ENCODE results near the gene GRAMD4.

GRAMD4 gene, protein sequence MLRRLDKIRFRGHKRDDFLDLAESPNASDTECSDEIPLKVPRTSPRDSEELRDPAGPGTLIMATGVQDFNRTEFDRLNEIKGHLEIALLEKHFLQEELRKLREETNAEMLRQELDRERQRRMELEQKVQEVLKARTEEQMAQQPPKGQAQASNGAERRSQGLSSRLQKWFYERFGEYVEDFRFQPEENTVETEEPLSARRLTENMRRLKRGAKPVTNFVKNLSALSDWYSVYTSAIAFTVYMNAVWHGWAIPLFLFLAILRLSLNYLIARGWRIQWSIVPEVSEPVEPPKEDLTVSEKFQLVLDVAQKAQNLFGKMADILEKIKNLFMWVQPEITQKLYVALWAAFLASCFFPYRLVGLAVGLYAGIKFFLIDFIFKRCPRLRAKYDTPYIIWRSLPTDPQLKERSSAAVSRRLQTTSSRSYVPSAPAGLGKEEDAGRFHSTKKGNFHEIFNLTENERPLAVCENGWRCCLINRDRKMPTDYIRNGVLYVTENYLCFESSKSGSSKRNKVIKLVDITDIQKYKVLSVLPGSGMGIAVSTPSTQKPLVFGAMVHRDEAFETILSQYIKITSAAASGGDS

DNA sequence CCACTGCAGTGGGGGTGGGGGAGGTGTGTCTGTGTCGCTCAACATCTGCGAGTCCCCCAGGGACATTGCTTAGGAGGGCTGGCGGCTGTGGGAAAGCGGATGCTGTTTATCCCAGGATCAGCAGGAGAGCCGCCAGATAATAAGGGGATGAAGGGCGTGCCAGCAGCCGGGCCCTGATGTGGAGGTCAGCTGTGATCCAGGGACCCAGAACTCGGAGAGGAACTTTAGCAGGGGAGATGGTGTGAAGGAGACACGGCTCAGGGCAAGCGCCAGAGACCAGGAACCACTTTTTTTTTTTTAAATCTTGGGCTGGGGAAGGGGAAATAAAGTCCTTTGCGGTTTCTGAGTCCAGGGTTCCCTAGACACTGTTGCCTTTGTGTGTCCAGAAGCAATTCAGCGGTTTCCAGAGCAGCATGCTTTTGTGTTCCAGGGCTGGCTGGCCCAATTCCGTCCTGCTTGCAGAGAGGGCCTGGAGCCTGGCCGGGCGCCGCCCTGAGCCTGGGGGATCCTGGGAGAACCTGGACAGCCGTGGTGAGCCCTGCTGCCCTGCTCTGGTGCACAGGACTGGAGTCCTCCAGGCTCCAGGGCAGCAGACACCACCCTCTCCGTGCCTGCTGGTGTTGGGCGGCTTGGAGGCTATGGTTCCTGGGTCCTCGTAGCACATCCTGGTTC, at the start of gene GRAMD4:
Gene GRAMD4 (plus strand): TSS at position 557 of the 672 bp plus-strand sequence. CDS start 6,414 bp downstream, outside the sequence.
- no peak for DNase-seq (ENCODE audit: low spot score)

DNA sequence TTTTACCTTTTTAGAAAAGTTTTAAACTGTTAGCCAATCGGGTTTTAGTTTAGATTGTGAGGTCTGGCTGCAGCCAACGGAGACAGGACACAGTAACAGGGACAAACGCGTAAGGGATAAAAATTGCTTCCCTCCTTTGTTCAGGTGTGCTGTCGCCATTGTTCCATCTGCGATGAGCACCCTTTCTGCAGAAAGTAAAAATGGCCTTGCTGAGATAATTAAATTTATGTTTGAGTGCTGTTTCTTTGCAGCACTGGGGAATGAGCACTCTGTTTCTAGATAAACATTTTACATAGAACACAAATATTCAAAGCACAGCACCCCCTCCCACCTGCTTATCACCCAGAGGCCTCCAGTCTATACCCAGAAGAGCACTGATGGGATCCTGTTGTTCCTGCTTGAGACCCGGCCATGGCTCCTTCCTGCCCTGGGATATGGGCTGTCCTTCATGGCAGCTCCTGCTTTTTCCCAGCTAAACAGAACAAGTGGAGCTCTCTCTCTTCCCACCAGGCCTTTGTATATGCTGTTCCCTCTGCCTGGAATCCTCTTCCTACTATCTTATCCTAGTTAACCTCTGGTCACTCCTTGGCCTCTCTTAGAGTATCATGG, 48.4 kb upstream of the GRAMD4 start:
- no peak for DNase-seq (ENCODE audit: low spot score)

DNA sequence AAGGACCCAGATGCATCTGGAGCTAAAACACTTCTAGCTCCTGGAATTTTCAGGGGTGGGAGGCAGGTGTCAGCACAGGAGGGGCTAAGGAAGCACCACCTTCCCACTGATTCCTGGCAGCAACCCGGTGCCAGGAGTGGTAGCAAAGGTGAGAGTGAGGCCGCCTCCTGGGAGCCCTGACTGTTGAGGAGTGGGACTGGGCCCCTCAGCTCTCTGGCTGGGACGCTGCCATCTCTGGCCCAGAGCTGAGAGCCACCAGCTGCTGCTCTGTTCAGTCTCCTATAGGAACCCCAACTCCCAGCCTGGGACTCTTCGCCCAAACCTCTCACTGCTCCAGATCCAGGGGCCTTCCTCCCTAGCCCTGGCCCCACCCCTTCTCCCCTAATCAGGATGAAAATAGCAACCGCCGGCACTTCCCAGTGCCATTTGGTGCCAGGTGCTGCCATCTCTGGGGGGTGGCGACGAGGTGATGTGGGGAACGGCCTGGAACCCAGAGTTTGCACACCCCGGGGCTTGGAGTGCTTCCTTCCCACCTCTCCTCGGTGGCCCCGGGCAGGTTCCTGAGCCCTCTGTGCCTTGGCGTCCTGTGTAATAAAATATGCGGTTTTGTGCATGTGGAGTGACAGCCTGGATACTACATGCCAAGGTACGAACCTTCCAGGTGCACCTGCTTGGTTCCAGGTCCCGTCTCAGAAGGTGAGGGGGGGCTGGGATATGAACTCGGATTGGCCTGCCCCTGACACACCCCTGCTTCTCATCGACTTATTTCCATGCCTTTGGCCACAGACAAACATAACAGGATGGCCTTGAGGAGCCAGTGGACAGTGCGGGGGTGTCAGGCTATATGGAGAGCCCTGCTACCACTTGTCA, 47.0 kb upstream of the GRAMD4 start:
- DNase-seq (ENCODE audit: low spot score), result no peak

DNA sequence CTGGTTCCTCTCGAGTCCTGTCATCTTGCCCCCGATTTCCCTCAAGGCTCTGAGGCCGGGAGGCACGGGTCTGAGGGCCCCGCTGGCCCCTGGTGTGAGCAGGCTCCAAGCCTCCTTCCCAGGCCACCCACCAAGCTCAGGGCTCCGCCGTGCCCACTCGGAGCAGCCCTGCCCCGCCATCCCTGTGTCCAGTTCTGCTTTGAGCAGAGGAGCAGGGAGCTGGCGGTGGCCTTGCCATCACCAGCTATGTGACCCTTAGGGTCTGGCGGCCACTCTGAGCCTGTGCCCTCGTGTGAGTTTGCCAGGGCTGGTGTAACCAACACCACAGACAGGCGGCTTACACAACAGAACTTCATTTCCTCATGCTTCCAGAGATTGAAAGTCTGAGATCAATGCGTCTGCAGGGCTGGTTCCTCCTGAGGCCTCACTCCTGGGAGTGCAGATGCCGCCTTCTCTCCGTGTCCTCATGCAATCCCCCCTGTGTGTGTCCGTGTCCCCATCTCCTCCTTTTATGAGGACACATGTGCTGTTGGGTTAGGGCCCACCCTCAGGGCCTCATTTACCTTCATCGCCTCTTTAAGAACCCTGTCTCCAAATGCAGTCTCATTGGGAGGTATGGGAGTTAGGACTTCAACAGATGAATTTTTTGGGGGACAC, 46.3 kb upstream of the GRAMD4 start:
- no peak for DNase-seq (ENCODE audit: low spot score)

DNA sequence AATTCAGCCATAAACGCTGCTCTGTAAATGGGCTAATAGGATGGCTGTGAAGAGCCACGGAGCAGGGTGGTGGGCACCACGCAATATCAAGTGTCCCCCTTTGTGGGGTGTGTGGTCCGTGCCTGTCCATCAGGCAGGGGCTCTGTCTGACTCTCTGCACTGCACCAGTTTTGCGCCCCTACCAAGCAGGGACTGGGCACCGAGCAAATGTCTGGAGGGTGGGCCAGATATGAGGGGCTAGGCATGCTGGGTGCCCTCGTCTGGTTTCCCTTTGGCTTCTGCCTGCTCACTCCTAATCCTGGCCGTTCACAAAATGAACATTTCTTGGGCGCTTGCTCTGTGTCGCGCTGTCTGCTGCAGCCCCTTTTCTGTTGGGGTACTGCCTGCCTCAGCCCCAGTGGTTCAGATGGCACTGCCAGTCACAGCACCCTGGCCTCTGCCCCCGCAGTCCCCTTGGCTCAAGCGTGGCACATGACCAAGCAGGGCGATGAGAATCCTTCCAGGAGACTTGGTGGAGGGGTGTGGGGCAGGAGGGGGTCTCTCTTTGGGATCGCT, 45.7 kb upstream of the GRAMD4 start:
- DNase-seq (ENCODE audit: low spot score), result no peak

DNA sequence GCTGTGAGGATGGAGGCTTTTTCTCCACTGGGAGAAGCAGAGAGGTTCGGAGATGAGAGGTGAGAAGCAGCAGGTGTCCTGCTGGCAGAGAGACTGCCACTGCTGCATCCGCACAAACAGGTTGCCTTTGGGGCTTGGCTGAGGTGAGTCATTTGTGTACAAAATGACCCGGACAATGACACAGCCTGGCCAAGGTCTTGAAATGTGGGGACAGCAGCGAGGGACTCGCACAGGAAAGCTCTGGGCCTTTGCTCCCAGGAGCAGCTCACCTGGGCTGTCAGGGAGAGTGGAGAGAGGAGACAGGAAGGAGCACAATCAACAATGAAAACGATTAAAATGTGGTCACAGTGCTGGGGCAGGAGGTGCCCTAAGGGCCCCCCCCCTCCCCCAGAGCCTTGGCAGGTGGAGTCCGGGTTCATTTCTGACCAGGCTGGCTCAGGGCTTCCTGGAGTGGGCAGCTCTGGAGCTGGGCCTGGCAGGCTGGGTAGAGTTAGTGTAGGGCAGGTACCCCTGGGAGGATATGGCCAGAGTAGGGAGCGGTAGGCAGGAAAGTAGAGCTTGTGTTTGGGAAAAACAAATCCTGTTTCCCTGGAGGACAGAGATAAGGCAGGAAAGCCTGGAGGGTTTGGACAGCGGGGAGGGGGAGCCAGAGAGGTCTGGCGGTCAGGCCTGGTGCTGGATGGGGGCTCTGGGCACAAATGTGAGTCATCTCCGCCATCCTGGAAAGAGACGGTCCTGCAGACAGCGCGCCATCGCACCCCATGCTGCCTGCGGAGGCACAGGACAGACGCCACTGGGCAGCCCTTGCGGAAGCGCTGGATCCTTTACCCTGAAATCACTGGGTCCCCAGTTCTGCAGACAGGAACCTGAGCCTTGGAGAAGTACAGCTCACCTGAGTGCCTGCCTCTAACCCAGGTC, 44.9 kb upstream of the GRAMD4 start:
- peak; percentile 63 for DNase-seq (ENCODE audit: low spot score)

DNA sequence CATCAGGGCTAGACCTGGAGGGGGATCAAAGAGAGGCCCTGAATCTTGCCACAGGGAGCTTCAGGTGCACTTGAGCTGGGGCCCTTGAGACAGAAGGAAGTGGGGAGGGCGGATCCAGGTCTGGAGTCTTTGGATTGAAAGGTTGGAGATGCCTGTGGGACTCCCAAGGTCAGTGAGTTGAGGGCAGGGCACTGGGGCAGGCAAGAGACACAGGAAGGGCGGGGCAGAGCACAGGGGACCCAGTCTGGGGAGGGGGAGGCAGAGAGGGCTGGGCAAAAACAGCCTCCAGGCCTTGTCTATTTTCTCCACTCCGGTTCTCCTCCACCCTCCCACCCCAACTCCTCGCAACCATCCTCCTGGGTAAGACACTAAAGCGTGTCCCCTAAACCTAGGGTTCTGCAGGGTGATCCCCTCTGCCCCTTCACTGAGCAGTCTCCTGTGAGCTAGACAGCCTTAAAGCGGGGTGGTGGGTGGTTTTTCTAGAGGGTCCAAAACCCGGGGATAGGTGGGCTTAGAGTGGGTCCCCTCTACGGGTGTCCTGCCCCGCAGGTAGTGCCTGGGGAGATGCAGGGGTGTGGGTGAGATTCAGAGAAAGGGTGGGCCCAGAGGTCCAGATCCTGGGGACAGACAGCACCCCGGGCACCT, 44.2 kb upstream of the GRAMD4 start:
- DNase-seq (ENCODE audit: low spot score), result no peak

DNA sequence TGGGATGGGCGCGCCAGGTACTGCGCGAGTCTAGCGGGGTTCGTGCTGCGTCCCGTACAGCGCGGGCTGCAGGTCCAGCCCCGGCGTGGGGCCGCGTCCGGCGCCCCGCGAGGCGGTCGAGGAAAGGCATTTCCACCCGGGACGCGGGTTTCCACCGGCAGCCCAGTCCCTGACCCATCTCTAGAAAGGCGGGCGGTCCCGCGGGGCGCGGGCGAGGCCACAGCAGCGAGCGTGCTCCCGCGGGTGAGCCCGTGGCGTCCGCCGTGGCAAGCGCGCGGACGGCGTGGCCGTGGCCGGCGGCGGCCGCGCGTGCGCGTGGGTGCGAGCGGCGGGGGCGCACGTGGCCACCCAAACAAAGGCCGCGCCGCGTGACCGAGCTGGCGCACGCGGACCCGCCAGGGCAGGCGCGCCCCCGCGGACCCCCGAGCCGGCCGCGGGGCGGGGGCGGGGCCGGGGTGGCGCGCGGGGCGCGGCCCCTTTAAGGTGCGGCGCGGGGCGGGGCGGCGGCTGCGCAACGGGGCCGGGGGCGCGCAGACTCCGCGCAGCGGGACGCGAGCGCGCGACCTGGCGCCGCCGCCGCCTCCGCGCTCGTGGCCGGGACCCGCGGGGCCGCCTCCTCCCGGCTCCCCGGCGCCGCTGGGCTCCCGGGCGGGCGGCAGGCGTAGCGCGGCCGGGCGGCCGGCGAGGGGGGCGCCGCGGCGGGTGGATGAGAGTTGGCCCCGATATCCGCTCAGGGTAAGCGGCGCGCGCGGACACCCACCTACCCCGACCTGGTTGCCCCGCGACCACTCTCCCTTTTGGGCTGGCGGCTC, 43.4 kb upstream of the GRAMD4 start:
- DNase-seq (ENCODE audit: low spot score), result peak; percentile 64

DNA sequence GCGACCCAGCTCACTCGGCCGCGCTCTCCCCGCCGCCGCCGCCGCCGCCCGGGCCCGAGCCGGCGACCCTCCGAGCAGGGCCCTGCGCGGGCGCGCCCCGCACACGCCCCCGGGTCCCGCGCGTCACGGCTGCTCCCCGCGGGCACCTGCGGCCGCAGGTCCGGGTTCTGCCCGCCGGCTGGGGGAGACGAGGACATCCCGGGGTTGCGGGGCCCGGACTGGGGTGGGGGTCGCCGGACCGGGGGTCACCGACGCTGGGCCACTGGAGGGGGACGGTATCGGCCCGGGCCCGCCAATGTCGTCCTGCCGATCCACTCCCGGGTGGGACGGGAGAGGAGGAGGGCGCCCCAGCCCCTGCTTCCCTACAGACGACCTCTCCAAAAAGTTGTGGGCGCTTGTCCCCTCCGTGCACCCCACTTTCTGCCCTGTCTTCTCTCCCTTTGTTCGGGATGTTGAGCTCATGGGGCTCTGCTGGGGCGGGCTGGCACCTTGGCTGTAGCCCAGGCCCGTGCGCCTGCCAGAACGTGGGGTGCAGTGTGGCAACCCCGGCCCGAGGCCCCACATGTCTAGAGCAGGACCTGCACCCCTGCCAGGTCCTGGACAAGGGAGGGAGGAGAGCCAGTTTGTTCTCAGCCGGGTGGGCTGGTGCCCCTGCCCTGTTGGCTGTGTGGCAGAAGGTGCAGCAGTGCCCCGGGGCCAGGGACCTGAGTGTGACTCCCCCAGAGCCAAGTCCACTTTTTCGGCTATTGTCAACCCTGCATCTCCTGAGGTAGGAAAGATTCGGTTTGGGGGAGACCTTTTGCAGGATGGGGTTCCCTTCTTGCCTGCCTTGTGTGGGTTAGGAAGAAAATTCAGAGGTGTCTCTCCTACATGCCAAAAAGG, 42.6 kb upstream of the GRAMD4 start:
- no peak for DNase-seq (ENCODE audit: low spot score)

DNA sequence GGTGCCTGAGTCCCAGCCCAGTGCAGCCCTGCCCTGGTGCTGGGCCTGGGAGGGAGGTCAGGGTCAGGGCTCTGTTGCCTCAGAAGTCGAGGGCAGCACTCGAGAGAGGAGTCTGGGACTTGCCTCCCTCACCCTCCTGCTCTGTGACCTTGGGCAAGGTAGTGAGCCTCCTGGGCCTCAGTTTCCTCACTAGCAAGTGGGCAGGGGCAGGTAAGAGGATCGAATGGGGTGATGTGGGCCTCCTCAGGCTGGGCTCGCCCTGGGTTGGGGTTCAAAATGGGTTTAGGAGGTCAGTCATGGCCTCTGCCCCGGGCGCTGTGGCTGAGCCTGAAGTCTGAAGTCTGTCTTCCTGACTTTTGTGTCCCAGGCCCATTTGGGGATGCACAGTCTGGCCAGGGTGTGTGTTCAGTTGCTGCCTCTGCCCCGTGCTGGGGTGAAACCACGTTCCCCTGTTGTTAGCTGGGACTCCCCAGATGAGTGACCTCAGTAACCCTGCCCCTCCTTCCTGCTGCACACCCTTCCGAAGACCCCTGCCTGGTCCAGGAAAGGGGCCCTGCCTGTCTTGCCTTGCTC, 41.8 kb upstream of the GRAMD4 start:
- no peak for DNase-seq (ENCODE audit: low spot score)

DNA sequence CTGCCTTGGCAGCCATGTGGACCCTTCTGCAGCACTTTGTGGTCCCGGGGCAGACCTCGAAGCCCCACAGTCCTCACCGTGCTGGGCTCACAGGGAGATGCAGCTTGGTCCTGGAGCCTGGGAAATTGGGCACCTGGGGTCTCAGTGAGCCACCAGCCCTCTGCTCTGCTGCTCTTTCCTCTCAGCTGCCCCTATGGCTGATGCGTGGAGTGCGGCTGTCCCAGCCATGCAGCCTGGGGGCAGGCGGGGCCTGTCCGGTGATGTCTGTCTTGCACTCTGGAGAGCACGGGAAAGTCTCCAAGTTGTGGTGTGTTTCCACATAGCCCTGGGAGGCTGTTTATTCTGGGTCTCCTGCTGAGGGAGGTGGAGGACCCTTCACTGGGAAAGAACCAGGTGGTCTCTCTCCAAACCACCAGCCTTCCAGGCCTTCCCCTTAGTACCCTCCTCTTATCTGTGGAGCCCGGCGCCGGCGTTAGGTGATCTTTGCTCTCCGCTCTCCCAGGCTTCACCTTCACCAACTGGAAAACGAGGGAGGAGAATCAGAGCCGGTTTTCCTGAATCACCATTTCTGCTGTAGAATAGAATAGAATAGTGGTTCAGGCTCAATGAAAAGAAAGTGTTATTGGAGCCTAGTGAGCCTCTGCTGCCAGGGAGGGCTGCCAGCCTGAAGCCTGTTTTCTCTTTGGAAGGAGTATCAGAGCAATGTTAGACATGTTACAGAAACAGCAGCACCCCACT, 41.2 kb upstream of the GRAMD4 start:
- peak; percentile 17 for DNase-seq (ENCODE audit: low spot score)

DNA sequence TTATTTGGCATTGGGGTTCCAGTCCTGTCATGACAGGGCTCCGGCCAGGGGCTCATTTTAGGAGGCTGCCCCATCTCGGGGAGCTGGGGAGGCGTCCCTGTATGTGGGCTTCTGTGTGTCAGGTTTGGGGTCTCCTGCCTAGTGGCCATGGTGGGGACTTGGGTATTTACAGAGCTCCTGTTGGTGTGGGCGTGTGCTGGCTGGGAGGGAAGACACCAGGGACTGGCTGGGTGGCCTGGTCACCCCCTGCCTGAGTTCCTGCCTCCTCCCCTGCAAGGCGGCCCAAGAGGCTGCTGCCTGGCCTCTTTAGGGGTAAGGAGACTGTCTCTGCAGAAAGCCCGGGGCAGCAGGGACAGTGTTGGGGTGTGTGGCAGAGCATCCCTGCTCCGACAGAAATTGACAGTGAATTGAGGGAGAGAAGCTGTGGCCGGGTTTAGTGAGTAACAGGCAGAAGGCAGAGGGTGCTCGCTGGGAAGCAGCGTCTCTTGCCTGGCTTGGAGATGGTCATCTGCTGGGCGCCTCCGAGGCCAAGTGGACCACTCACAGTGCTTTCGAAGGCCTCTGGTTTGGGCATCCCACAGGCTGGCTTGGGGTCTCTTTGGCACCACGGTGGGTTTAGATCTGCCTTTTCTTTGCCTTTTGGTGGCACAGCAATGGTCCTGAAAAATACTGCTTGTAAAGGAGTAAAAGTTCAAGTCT, 40.3 kb upstream of the GRAMD4 start:
- DNase-seq (ENCODE audit: low spot score), result no peak

DNA sequence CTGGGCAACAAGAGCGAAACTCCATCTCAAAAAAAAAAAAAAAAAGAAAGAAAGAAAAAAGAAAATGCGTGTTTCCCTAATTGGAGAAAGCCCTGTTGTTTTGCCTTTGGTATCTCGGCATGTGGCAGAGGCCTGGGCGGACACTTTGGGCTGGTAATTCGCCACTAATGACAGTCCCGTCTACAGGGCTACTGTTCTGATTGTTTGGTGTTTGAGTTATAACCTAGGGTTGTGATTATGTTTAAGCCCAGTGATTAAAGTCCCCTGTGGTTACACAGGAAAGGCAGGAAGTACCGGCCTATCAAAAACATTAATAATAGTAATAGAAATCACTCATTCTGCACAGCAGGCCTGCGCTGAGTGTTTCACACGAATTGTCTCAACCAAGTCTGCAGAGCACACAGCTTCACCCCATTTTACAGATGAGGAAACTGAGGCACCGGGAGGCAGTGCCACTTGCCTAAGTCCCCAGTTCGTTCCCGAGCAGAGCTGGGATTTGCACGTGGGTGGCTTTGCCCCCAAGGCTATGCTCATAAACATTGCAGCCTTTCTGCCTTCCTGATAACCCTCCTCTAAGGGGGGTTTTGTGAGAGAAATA, 39.1 kb upstream of the GRAMD4 start:
- no peak for DNase-seq (ENCODE audit: low spot score)

DNA sequence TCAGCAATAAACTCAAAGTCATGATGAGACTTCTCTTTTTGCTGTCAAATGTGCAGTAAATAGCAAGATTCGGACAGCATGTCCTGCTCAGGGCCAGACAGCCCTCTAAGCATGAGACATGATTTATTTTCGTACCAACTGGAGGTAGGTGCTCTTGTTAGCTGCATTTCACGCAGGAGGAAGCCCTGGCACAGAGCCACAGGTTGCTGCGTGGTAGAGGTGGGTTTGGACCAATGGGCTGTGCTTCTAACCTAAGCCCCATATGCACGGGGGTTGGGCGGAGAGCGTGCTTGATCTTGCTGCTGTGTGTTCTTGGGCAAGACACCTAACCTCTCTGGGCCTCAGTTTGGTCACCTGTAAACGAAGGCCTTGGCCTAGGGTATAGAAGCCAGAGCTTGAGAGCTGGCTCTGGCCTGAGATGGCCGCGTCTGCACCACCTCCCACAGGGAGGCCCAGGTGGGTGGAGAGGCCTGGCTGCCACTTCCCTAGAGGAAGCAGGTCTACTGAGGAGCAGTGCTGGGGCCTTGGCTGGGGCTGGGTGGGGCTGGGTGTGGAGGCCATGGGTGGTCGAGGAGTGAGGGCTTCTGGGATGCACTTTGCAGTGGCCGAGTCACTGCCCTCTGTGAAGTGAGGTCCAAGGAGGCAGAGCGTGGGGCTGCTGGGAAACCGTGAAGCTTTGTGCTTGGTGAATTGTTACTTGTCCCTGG, 38.5 kb upstream of the GRAMD4 start:
- DNase-seq (ENCODE audit: low spot score), result no peak
